ENCODE results near the gene ASB16.

GRCh38 chr17:44216173-44216572 lies 45.7 kb downstream of the ASB16 start:
- no peak for TF ChIP-seq CTCF (IDR thresholded peaks at IDR 0.05)
- TF ChIP-seq POLR2A (IDR thresholded peaks at IDR 0.05): no peak

All from Peyer's patch (tissue), 4 donors.